ENCODE results near the gene CACNA1B.

Gene CACNA1B

DNA sequence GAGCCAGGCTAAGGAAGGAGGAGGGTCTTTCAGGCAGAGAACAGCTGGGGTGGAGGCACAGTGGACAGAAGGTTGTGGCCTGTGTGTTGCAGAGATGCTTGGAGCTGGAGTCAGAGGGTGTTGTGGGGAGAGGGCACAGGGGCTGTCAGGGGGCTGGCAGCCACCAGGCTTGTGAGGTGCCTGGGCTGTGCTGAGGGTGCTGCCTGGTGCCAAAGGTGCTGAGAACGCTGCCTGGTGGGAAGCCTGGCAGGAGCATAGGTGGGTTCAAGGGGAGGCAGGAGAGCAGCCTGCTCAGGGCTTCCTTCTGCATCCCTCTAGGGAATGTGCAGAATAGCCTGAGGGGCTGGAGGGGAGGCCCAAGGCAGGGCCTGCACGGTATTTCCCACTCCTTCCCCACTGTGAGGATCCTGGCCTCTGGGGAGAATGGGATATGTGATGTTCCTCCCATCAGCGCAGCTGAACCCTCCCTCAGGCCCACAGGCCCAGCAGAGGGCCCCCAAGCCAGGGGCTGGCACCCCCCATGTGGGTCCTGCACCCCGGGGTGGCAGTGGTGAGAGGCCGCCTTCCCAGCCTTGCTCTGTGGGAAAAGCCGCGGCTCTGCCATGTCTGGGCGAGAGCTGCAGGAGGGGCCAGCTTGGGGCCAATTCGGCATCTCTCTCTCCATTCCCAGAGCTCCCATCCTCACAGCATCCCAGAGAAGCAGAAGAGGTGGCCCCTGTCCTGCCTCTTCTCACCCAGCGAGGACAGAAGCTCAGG is 76.3 kb downstream of the CACNA1B start:
- TF ChIP-seq, protein P1, sequence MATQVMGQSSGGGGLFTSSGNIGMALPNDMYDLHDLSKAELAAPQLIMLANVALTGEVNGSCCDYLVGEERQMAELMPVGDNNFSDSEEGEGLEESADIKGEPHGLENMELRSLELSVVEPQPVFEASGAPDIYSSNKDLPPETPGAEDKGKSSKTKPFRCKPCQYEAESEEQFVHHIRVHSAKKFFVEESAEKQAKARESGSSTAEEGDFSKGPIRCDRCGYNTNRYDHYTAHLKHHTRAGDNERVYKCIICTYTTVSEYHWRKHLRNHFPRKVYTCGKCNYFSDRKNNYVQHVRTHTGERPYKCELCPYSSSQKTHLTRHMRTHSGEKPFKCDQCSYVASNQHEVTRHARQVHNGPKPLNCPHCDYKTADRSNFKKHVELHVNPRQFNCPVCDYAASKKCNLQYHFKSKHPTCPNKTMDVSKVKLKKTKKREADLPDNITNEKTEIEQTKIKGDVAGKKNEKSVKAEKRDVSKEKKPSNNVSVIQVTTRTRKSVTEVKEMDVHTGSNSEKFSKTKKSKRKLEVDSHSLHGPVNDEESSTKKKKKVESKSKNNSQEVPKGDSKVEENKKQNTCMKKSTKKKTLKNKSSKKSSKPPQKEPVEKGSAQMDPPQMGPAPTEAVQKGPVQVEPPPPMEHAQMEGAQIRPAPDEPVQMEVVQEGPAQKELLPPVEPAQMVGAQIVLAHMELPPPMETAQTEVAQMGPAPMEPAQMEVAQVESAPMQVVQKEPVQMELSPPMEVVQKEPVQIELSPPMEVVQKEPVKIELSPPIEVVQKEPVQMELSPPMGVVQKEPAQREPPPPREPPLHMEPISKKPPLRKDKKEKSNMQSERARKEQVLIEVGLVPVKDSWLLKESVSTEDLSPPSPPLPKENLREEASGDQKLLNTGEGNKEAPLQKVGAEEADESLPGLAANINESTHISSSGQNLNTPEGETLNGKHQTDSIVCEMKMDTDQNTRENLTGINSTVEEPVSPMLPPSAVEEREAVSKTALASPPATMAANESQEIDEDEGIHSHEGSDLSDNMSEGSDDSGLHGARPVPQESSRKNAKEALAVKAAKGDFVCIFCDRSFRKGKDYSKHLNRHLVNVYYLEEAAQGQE (IDR thresholded peaks at IDR 0.05; ENCODE audit: low read depth), result no peak
- TF ChIP-seq TCF12 (IDR thresholded peaks at IDR 0.05; ENCODE audit: low read depth), result no peak
- no peak for TF ChIP-seq CREB1 (IDR thresholded peaks at IDR 0.05; ENCODE audit: low read depth)
- TF ChIP-seq FOXM1 (IDR thresholded peaks at IDR 0.05; ENCODE audit: borderline replicate concordance, low read depth), result no peak
- TF ChIP-seq YY1 (IDR thresholded peaks at IDR 0.05; ENCODE audit: low read depth), result no peak
- TF ChIP-seq, protein P2, sequence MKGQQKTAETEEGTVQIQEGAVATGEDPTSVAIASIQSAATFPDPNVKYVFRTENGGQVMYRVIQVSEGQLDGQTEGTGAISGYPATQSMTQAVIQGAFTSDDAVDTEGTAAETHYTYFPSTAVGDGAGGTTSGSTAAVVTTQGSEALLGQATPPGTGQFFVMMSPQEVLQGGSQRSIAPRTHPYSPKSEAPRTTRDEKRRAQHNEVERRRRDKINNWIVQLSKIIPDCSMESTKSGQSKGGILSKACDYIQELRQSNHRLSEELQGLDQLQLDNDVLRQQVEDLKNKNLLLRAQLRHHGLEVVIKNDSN (IDR thresholded peaks at IDR 0.05), result no peak
- TF ChIP-seq CEBPB (IDR thresholded peaks at IDR 0.05), result no peak
- no peak for TF ChIP-seq EP300 (IDR thresholded peaks at IDR 0.05; ENCODE audit: borderline replicate concordance)
- no peak for TF ChIP-seq NFIC (IDR thresholded peaks at IDR 0.05)
- TF ChIP-seq EGR1 (IDR thresholded peaks at IDR 0.05), result no peak
- no peak for TF ChIP-seq TEAD4 (IDR thresholded peaks at IDR 0.05)
- TF ChIP-seq, protein P3, sequence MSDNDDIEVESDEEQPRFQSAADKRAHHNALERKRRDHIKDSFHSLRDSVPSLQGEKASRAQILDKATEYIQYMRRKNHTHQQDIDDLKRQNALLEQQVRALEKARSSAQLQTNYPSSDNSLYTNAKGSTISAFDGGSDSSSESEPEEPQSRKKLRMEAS (IDR thresholded peaks at IDR 0.05), result no peak
- TF ChIP-seq ZBTB7A (IDR thresholded peaks at IDR 0.05; ENCODE audit: low read depth), result no peak
- no peak for TF ChIP-seq TAF1 (IDR thresholded peaks at IDR 0.05; ENCODE audit: low read depth)

DNA sequence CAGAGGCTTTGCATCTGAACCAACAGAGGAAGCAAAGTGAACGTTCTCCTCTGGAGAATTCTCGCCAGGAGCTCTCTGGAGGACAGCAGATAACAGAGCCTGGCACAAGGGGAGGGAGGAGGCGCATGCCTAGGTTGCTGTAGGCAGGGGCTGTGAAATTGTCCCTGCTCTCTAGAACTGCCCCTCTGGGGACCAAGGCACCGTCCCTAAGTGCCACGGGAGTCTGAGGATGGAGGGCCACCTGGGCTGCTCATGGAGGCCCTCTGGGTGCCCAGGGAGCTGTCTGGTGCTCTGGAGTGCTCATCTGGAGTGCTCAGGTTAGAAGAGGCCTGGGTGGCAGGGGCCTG is 77.6 kb downstream of the CACNA1B start:
- no peak for TF ChIP-seq YY1 (IDR thresholded peaks at IDR 0.05; ENCODE audit: low read depth)
- TF ChIP-seq CREB1 (IDR thresholded peaks at IDR 0.05; ENCODE audit: low read depth), result no peak
- no peak for TF ChIP-seq EGR1 (IDR thresholded peaks at IDR 0.05)
- TF ChIP-seq, protein P3 (IDR thresholded peaks at IDR 0.05), result no peak

DNA sequence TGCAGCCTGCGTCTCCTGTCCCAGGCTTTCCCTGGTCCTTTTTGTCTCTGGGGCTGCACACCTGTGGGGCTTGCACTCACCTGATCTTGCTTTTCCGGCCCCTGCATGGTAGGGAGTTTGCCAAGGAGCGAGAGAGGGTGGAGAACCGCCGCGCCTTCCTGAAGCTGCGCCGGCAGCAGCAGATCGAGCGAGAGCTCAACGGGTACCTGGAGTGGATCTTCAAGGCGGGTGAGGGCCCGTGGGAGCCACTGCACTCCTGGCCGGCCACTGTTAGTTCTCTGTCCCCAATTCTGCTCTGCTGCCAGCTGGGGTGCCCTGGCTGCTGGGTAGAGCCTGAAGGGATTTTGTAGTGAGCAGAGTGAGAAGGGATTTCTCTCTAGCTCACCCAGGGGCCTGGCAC is 78.0 kb downstream of the CACNA1B start:
- TF ChIP-seq ZBTB7A (IDR thresholded peaks at IDR 0.05; ENCODE audit: low read depth) (no peak), EP300 (IDR thresholded peaks at IDR 0.05; ENCODE audit: borderline replicate concordance) (no peak), YY1 (IDR thresholded peaks at IDR 0.05; ENCODE audit: low read depth) (no peak), CREB1 (IDR thresholded peaks at IDR 0.05; ENCODE audit: low read depth) (no peak)
- TF ChIP-seq, protein P3 (IDR thresholded peaks at IDR 0.05), result no peak

DNA sequence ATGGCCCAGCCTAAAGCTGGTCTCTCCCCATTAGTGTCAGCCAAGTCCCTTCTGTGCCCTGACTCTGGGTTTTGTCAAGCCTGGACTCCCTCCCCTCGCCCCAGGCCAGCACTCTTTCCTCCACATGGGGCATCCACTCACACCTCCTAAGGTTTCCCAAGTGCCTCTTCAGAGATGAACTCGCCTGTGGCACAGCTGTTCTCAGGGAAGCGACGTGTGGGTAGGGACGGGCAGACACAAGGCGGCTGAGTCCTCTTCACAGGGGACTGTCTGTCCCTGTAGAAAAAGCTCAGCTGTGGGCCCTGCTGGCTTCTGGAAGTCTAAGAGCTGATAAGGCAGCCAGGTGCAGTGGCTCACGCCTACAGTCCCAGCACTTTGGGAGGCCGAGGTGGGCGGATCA is 78.5 kb downstream of the CACNA1B start:
- TF ChIP-seq, protein P1 (IDR thresholded peaks at IDR 0.05; ENCODE audit: low read depth), result no peak

DNA sequence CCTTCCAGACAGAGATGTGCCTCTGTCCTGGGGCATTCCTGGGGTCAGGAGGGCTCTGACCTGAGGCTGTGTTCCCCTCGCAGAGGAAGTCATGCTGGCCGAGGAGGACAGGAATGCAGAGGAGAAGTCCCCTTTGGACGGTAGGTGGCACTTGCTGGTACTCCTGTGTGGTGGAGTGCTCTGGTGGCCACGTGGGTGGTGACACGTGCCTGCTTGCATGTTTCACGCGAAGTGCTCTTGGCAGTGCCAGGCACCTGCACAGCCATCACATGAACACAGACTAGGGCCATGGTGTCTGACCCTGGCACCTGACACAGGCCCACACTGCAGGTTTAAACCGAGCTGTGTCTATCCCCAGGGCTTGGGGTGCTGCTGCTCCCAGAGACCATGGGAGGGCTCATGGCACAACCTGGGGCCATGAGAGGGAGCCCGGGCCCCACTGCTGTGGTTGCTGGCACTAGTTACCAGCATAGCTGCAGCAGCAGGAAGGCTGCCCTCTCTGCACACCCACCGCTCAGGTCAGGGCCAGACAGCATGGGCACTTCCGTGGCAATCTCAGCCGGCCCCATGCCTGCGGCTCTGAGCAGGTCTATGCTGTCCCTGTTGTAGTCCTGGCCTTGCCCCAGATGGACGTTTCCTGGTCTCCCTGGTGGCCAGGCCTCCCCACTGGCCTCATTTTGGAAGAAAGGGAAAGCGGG is 79.3 kb downstream of the CACNA1B start:
- TF ChIP-seq, protein P3 (IDR thresholded peaks at IDR 0.05), result peak; percentile 66
- TF ChIP-seq, protein P1 (IDR thresholded peaks at IDR 0.05; ENCODE audit: low read depth), result no peak
- TF ChIP-seq, protein P2 (IDR thresholded peaks at IDR 0.05), result peak; percentile 39; the same call in 1 of the 2 replicates

All from Ishikawa (cell line).